Transverse colon (tissue), 3 donors: Measurements from ENCODE around the gene DIRAS1.

Source experiments
- EP300 ChIP-seq: sonication (generic); formaldehyde crosslinking; IDR thresholded peaks from one replicate; pipeline ENCODE4 v1.6.1; 2017; ENCODE audit warnings: antibody characterized with exemption, low read depth
- TF ChIP-seq, protein P1 (sequence below), 5 experiments: fragments of 200-600 bp in 3 of 5; fragments of 450-650 bp in 2 of 5; sonication (generic) in 3 of 5; IDR thresholded peaks; 1 replicate in 2 of 5; 2 replicates in 3 of 5; pipeline ENCODE4 v1.5.1; 2016 to 2017; ENCODE audit warnings: antibody characterized with exemption in 5 of 5, inconsistent platforms in 3 of 5, mild to moderate bottlenecking in 2 of 5, moderate library complexity in 1 of 5

DNA sequence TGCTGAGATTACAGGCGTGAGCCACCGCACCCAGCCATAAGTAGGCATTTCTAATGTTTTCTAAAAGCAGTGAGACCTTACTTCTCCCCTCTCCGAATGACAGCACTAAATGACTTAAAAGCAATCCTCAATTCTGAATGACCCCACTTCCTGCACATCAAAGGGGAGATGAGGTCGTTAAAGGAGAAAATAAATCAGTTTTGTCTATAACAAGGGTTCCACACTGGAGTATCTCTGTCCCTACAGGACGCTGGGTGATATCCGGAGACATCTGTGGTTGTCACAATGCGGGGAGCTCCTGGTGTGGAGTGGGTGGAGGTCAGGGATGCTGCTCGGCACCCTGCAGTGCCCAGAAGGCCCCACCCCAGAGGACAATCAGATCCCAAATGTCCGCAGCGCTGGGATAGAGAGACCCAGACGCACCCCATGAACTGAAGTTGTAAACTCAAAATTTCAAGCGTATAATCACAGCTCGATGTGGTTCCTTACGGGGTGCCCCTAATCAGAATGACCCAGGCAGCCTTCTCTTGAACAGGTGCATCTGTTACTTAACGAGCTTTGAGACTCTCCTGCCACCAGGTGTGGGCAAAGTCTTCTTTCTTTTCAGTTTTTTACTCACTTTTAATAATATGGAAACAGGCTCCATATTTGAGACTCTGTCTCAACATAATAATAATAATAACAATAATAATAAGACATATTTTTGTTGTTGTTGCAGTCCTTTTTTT lies 21.6 kb downstream of the DIRAS1 start:
- TF ChIP-seq, protein P1, sequence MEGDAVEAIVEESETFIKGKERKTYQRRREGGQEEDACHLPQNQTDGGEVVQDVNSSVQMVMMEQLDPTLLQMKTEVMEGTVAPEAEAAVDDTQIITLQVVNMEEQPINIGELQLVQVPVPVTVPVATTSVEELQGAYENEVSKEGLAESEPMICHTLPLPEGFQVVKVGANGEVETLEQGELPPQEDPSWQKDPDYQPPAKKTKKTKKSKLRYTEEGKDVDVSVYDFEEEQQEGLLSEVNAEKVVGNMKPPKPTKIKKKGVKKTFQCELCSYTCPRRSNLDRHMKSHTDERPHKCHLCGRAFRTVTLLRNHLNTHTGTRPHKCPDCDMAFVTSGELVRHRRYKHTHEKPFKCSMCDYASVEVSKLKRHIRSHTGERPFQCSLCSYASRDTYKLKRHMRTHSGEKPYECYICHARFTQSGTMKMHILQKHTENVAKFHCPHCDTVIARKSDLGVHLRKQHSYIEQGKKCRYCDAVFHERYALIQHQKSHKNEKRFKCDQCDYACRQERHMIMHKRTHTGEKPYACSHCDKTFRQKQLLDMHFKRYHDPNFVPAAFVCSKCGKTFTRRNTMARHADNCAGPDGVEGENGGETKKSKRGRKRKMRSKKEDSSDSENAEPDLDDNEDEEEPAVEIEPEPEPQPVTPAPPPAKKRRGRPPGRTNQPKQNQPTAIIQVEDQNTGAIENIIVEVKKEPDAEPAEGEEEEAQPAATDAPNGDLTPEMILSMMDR (IDR thresholded peaks at IDR 0.05) = no peak
- no peak for TF ChIP-seq EP300
